CD8-positive, alpha-beta memory T cell (primary cell): ENCODE data around the gene MYO3B. TPM values are rescaled to one million over a fixed set of nuclear protein-coding genes. Genes with fewer than 3 reads are reported as not detected.

Experiments
- CTCF ChIA-PET: fragments of 350-600 bp; sonication (Branson Sonifier 250); formaldehyde crosslinking; loops from one replicate; lab custom pipeline; 2021; ENCODE audit warnings: antibody characterized with exemption; lab: Charles Lee
- POLR2A ChIA-PET: fragments of 350-600 bp; sonication (Branson Sonifier 250); formaldehyde crosslinking; loops from one replicate; lab custom pipeline; 2021; ENCODE audit warnings: antibody characterized with exemption; lab: Charles Lee
- DNase-seq, 5 donors: peaks; one replicate each; pipeline versions ENCODE4 v3.0.0 to v3.0.0-alpha.2; 2020 to 2022; ENCODE audit warnings: mixed read lengths in 1 of 5
- H3K27ac ChIP-seq: one replicate; pipeline ENCODE4 v1.7.0; 2013; ENCODE audit warnings: low read depth, mild to moderate bottlenecking, low read length, moderate library complexity
- H3K27me3 ChIP-seq: 2 replicates; pipeline ENCODE4 v1.7.0; 2013; ENCODE audit warnings: low read length, mild to moderate bottlenecking; ENCODE audit not compliant: insufficient read depth, poor library complexity, severe bottlenecking
- H3K36me3 ChIP-seq: 2 replicates; pipeline ENCODE4 v1.7.0; 2013; ENCODE audit warnings: mild to moderate bottlenecking, low read length, moderate library complexity; ENCODE audit not compliant: insufficient read depth
- H3K4me1 ChIP-seq: 2 replicates; pipeline ENCODE4 v1.7.0; 2013; ENCODE audit warnings: mild to moderate bottlenecking, low read length, moderate library complexity; ENCODE audit not compliant: insufficient read depth
- H3K4me3 ChIP-seq: 2 replicates; pipeline ENCODE4 v1.7.0; 2013; ENCODE audit warnings: mild to moderate bottlenecking, low read length
- H3K9me3 ChIP-seq: 2 replicates; pipeline ENCODE4 v1.7.0; 2013; ENCODE audit warnings: mild to moderate bottlenecking, low read length
- H3K27ac Mint-ChIP-seq, 8 donors: one replicate each; pipeline ENCODE4 v1.8.0; 2020 to 2021; ENCODE audit warnings: mixed read lengths in 8 of 8, mild to moderate bottlenecking in 6 of 8, inconsistent platforms in 3 of 8, moderate library complexity in 3 of 8
- H3K27me3 Mint-ChIP-seq, 2 donors: one replicate each; pipeline ENCODE4 v1.8.0; 2020 to 2021; ENCODE audit warnings: mixed read lengths in 2 of 2, mild to moderate bottlenecking in 1 of 2, moderate library complexity in 1 of 2
- H3K36me3 Mint-ChIP-seq, 3 donors: one replicate each; pipeline ENCODE4 v1.8.0; 2020 to 2021; ENCODE audit warnings: mixed read lengths in 3 of 3, inconsistent platforms in 1 of 3, mild to moderate bottlenecking in 1 of 3
- H3K4me1 Mint-ChIP-seq, 3 donors: one replicate each; pipeline ENCODE4 v1.8.0; 2020 to 2021; ENCODE audit warnings: mixed read lengths in 3 of 3, inconsistent platforms in 1 of 3, mild to moderate bottlenecking in 1 of 3
- H3K4me3 Mint-ChIP-seq, 7 donors: one replicate each; pipeline ENCODE4 v1.8.0; 2020 to 2021; ENCODE audit warnings: mixed read lengths in 7 of 7, mild to moderate bottlenecking in 6 of 7, moderate library complexity in 4 of 7, inconsistent platforms in 2 of 7
- H3K9me3 Mint-ChIP-seq, 5 donors: one replicate each; pipeline ENCODE4 v1.8.0; 2020 to 2022; ENCODE audit warnings: mixed read lengths in 5 of 5, mild to moderate bottlenecking in 3 of 5, moderate library complexity in 2 of 5, inconsistent platforms in 1 of 5
- polyA plus RNA-seq: library from polyadenylated mRNA; unstranded; fragments of 300-500 nt; fragmentation: Illumina TruSeq; gene quantifications from one replicate; pipeline ENCODE4 v1.2.3, GENCODE V29; 2021
- total RNA-seq, 2 experiments: library from RNA; stranded (reverse); gene quantifications; one replicate each; pipeline ENCODE4 v1.2.3, GENCODE V29; 2021

The MYO3B gene
- total and polyA plus RNA-seq, 3 experiments from 2014 or later, result 0.08 to 0.33 (median 0.18) TPM

DNA sequence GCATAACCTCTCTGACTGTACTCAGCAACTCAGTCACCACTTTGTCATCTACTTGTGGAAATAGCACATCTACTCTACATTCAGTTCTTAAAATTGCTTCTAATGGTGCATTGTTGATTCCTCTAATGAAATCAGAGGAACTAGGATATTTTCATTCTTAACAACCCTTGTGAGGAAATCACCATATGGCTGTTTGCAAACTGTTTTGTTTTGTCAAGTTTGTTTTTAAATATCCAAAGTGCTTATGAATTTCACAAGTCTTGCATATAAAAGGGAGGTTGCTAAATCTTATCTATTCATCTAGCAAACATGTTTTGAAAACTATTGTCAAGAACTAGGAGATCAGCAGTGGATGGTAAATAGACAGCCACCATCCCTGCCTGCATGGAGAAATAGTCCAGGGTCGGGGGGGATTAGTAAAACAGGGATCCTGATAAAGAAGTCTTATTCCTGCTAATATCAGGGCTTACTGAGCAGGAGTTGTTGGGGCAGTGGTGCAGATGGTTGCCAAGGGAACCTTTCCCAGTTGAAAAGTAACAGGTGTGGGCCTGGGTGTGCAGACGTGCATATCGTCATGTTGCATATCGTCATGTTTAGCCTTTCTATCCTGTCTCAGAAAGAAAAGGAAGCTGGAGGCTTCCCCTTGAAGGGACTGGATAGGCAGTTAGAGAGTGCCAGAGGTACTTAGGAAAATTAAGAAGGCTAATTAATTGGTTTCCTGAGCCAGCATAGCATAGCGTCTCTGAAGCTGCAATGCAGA, 7.5 kb upstream of the MYO3B start:
- H3K36me3 ChIP-seq, result no peaks in the 10 kb centered on the region
- no peaks in the 10 kb centered on the region for H3K27me3 ChIP-seq
- no peaks in the 10 kb centered on the region for H3K4me1 ChIP-seq
- no peak overlapping the region for H3K27ac Mint-ChIP-seq
- H3K4me1 Mint-ChIP-seq, result no peaks in the 10 kb centered on the region
- no peaks in the 10 kb centered on the region for H3K9me3 ChIP-seq
- POLR2A ChIA-PET, result no interaction called here
- CTCF ChIA-PET, result no interaction called here
- H3K9me3 Mint-ChIP-seq, result no peaks in the 10 kb centered on the region
- H3K4me3 ChIP-seq, result no peak overlapping the region
- H3K27me3 Mint-ChIP-seq, result no peaks in the 10 kb centered on the region
- H3K36me3 Mint-ChIP-seq, result no peaks in the 10 kb centered on the region
- H3K4me3 Mint-ChIP-seq, result no peak overlapping the region
- no peak overlapping the region for H3K27ac ChIP-seq
- no peak for DNase-seq

DNA sequence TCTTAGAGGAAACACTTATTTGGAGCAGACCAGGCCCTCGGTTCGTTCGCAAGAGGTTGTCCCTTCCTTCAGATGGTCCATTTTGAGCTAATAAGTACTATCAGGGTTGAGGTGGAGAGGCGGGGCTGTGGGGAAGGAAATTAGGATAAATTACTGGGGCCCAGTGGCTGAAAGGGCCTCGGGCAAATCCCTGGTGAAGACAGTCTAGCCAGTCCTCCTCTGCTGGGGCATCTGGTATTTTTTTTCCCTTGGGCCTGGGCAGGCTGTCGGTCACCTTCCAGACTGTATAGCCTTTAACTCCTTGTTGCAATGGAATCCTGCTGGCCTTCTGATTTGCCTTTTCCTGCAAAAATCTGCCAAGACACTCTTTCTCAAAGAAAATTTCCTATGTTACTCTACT, 1.7 kb upstream of the MYO3B start:
- no peak overlapping the region for H3K4me3 ChIP-seq
- Mint-ChIP-seq H3K4me3 (peak overlapping the region in 1 of 7 donors; percentile 41), H3K4me1 (peaks cover 3 to 25% (median 14%) of the 10 kb centered on the region in 3 donors), H3K27ac (peak overlapping the region in 1 of 8 donors; percentile 15), H3K9me3 (no peaks in the 10 kb centered on the region), H3K27me3 (no peaks in the 10 kb centered on the region), H3K36me3 (no peaks in the 10 kb centered on the region)
- ChIA-PET POLR2A (no interaction called here), CTCF (no interaction called here)
- H3K27me3 ChIP-seq, result no peaks in the 10 kb centered on the region
- no peak for DNase-seq
- H3K27ac ChIP-seq, result no peak overlapping the region
- H3K36me3 ChIP-seq, result no peaks in the 10 kb centered on the region
- no peaks in the 10 kb centered on the region for H3K4me1 ChIP-seq
- H3K9me3 ChIP-seq, result no peaks in the 10 kb centered on the region

DNA sequence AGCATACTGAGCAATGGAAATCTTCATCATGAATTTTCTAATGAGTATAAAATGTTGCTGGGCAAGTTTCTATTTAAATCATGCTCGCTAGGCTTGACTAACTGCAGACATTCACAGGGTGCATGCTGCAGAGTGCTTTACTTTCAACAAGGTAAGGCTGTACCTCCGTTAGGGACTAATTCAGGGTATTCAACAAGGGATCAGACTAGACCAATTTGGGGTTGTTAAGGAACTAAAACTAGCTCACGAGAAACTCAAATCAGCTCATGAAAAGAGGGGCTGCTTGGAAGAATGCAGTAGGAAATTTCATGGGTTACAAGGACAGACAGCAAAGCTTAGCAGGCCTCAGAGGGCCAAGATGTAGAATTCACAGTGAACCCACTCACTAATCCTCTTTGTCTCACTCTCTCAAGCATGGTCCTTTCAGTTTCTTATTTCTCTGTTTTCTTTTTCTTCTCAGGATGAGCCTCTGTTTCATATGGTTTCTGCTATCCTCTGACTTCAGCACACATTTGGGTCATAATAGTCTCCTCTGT, 2.2 kb downstream of the MYO3B start:
- Histone ChIP-seq H3K4me1 (no peaks in the 10 kb centered on the region), H3K4me3 (no peak overlapping the region), H3K27ac (no peak overlapping the region), H3K27me3 (no peaks in the 10 kb centered on the region), H3K9me3 (no peaks in the 10 kb centered on the region), H3K36me3 (no peaks in the 10 kb centered on the region)
- peaks cover 3 to 25% (median 14%) of the 10 kb centered on the region in 3 donors for H3K4me1 Mint-ChIP-seq
- H3K4me3 Mint-ChIP-seq, result peak overlapping the region in 3 of 7 donors; percentile 2 to 48 (median 46)
- no peaks in the 10 kb centered on the region for H3K27me3 Mint-ChIP-seq
- no peak for DNase-seq
- H3K27ac Mint-ChIP-seq, result no peak overlapping the region
- H3K9me3 Mint-ChIP-seq, result peaks cover 0 to 2% (median 0%) of the 10 kb centered on the region in 5 donors
- ChIA-PET POLR2A (no interaction called here), CTCF (no interaction called here)
- H3K36me3 Mint-ChIP-seq, result no peaks in the 10 kb centered on the region

DNA sequence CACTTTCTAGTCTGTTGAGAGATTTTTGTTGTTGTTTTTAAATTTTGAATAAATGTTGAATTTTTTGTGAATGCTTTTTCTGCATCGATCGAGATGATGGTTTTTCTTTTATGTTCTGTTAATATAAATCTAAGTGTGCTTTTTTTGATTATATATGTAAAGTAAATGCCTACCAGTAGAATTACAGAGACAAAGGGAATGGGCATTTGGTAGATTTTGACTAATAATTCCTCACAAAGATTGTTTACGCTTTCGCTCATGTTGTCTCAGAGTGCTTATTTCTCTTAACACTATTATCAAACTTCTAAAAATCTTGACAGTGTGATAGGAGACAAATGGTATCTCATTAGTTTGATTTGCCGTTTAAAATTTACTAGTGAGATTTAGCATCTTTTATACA, 3.7 kb downstream of the MYO3B start:
- CTCF ChIA-PET, result no interaction called here
- Mint-ChIP-seq H3K4me3 (no peak overlapping the region), H3K27me3 (no peaks in the 10 kb centered on the region), H3K9me3 (peaks cover 5 to 9% (median 8%) of the 10 kb centered on the region in 5 donors), H3K36me3 (no peaks in the 10 kb centered on the region), H3K4me1 (peaks cover 3 to 25% (median 14%) of the 10 kb centered on the region in 3 donors), H3K27ac (no peak overlapping the region)
- Histone ChIP-seq H3K27me3 (no peaks in the 10 kb centered on the region), H3K9me3 (no peaks in the 10 kb centered on the region), H3K27ac (no peak overlapping the region), H3K4me1 (no peaks in the 10 kb centered on the region), H3K36me3 (no peaks in the 10 kb centered on the region), H3K4me3 (no peak overlapping the region)
- POLR2A ChIA-PET, result no interaction called here
- DNase-seq, result no peak

DNA sequence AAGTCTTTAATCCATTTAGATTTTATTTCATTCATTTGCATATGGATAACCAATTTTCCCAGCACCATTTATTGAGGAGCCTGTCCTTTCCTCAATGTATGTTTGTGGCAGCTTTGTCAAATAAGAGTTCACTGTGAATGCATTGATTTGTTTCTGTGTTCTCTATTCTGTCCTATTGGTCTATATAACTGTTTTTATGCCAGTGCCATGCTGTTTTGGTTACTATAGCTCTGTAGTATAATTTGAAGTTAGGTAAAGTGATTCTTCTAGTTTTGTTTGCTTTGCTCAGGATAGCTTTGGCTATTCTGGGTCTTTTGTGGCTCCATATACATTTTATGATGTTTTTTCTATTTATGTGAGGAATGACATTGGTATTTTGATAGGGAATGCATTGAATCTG, 7.4 kb downstream of the MYO3B start:
- Histone ChIP-seq H3K9me3 (no peaks in the 10 kb centered on the region), H3K4me1 (no peaks in the 10 kb centered on the region), H3K36me3 (no peaks in the 10 kb centered on the region), H3K27ac (no peak overlapping the region), H3K4me3 (no peak overlapping the region), H3K27me3 (no peaks in the 10 kb centered on the region)
- H3K27ac Mint-ChIP-seq, result no peak overlapping the region
- no peak overlapping the region for H3K4me3 Mint-ChIP-seq
- ChIA-PET POLR2A (no interaction called here), CTCF (no interaction called here)
- peaks cover 0 to 16% of the 10 kb centered on the region in 2 donors for H3K27me3 Mint-ChIP-seq
- no peaks in the 10 kb centered on the region for H3K36me3 Mint-ChIP-seq
- peaks cover 25 to 30% (median 28%) of the 10 kb centered on the region in 5 donors for H3K9me3 Mint-ChIP-seq
- peaks cover under 1 to 4% (median 4%) of the 10 kb centered on the region in 3 donors for H3K4me1 Mint-ChIP-seq
- no peak for DNase-seq

DNA sequence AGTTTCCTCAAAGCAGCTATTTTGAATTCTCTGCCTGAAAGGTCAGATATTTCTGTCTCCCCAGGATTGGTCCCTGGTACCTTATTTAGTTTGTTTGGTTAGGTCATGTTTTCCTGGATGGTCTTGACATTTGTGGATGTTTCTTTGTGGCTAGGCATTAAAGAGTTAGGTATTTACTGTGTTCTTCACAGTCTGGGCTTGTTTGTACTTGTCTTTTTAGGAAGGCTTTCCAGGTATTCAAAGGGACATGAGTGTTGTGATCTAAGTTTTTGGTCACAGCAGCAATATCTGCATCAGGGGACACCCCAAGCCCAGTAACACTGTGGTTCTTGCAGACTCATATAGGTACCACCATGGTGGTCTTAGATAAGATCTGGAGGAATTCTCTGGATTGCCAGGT, 11.8 kb downstream of the MYO3B start:
- no peak overlapping the region for H3K27ac ChIP-seq
- H3K27me3 ChIP-seq, result no peaks in the 10 kb centered on the region
- Mint-ChIP-seq H3K9me3 (peaks cover 25 to 35% (median 28%) of the 10 kb centered on the region in 5 donors), H3K4me3 (no peak overlapping the region), H3K36me3 (no peaks in the 10 kb centered on the region), H3K27me3 (peaks cover 0 to 16% of the 10 kb centered on the region in 2 donors), H3K27ac (no peak overlapping the region), H3K4me1 (no peaks in the 10 kb centered on the region)
- H3K4me3 ChIP-seq, result no peak overlapping the region
- no peak for DNase-seq
- no peaks in the 10 kb centered on the region for H3K9me3 ChIP-seq
- ChIA-PET CTCF (no interaction called here), POLR2A (no interaction called here)
- no peaks in the 10 kb centered on the region for H3K4me1 ChIP-seq
- H3K36me3 ChIP-seq, result no peaks in the 10 kb centered on the region

DNA sequence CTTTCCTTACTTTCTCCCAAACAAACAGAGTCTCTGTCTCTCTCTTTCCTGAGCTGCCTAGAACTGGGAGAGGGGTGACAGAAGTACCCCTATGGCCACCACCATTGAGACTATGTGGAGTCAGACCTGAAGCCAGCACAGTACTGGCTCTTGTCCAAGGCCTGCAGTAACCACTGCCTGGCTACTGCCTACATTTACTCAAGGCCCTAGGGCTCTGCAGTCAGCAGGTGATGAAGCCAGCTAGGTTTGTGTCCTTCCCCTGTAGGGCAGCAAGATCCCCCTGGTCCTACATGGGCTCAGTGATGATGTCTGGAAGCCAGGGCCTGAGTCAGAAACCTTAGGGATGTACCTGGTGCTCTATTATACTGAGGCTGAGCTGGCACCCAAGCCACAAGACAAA, 12.2 kb downstream of the MYO3B start:
- no peak overlapping the region for H3K27ac Mint-ChIP-seq
- H3K9me3 Mint-ChIP-seq, result peaks cover 23 to 35% (median 28%) of the 10 kb centered on the region in 5 donors
- no peak overlapping the region for H3K27ac ChIP-seq
- ChIA-PET CTCF (no interaction called here), POLR2A (no interaction called here)
- H3K27me3 ChIP-seq, result no peaks in the 10 kb centered on the region
- no peaks in the 10 kb centered on the region for H3K9me3 ChIP-seq
- H3K36me3 ChIP-seq, result no peaks in the 10 kb centered on the region
- DNase-seq, result no peak
- H3K36me3 Mint-ChIP-seq, result no peaks in the 10 kb centered on the region
- no peak overlapping the region for H3K4me3 Mint-ChIP-seq
- H3K4me3 ChIP-seq, result no peak overlapping the region
- no peaks in the 10 kb centered on the region for H3K4me1 Mint-ChIP-seq
- H3K27me3 Mint-ChIP-seq, result peaks cover 0 to 20% of the 10 kb centered on the region in 2 donors
- no peaks in the 10 kb centered on the region for H3K4me1 ChIP-seq

DNA sequence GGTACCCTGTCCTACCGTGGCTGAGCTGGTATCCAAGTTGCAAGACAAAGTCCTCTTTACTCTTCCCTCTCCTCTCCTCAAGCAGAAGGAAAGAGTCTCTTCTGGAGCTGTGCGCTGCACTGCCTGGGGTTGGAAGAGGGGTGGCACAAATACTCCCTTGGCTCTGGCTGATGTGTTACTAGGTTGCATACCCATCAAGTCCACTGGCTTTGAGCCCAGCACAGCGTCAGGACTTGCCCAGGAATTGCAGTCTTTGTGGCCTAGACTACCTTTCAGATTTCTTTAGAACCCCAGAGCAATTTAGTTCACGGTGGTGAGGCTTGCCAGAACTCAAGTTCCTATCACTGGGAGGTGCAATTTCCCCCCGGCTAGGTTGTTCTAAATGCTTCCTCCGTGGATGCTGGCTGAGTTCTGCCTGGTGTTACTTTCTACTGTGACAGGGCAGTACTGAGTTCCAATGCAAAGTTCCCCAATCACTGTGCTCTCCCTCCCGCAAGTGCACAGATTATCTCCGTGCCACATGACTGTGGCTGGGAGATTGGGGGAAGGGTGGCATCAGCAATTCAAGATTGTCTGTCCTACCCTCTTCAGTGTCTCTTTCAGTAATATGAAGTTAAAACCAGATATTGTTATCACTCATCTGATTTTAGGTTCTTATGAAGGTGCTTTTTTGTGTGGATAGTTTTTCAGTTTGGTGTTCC, 13.4 kb downstream of the MYO3B start:
- Mint-ChIP-seq H3K4me1 (no peaks in the 10 kb centered on the region), H3K36me3 (no peaks in the 10 kb centered on the region), H3K27me3 (peaks cover 0 to 29% of the 10 kb centered on the region in 2 donors), H3K27ac (no peak overlapping the region), H3K4me3 (no peak overlapping the region), H3K9me3 (peaks cover 16 to 33% (median 21%) of the 10 kb centered on the region in 5 donors)
- POLR2A ChIA-PET, result no interaction called here
- H3K36me3 ChIP-seq, result no peaks in the 10 kb centered on the region
- no peak overlapping the region for H3K27ac ChIP-seq
- H3K27me3 ChIP-seq, result no peaks in the 10 kb centered on the region
- H3K9me3 ChIP-seq, result no peaks in the 10 kb centered on the region
- no peak for DNase-seq
- CTCF ChIA-PET, result no interaction called here
- H3K4me1 ChIP-seq, result no peaks in the 10 kb centered on the region
- H3K4me3 ChIP-seq, result no peak overlapping the region
